GM12864 (cell line): ENCODE measurements around the gene SOX18.

Experiments
- DNase-seq: peaks from one replicate; pipeline ENCODE4 v3.0.0-alpha.2; 2011; ENCODE audit warnings: low read depth
- H3K4me3 ChIP-seq: 2 replicates; pipeline ENCODE4 v1.5.1; 2011; ENCODE audit warnings: mild to moderate bottlenecking, low read depth, low read length, control low read depth
- CTCF ChIP-seq: IDR thresholded peaks from 2 replicates; pipeline ENCODE4 v1.5.1; 2011; ENCODE audit warnings: low read depth, mild to moderate bottlenecking, moderate library complexity, low read length, control low read depth, inconsistent platforms; ENCODE audit errors: missing control alignments

Gene SOX18

GRCh38 chr20:64039293-64040160 lies 9.9 kb downstream of the SOX18 start:
- no peak for DNase-seq
- peak overlapping the region; percentile 47 for H3K4me3 ChIP-seq
- TF ChIP-seq CTCF = no peak

GRCh38 chr20:64038565-64039292 lies 10.7 kb downstream of the SOX18 start:
- peak; percentile 72 for TF ChIP-seq CTCF
- DNase-seq = peak; percentile 44
- peak overlapping the region; percentile 47 for H3K4me3 ChIP-seq

GRCh38 chr20:64038224-64038564 lies 11.2 kb downstream of the SOX18 start:
- no peak for TF ChIP-seq CTCF
- peak overlapping the region; percentile 47 for H3K4me3 ChIP-seq
- no peak for DNase-seq

- peak overlapping the region; percentile 47 for H3K4me3 ChIP-seq
- no peak for TF ChIP-seq CTCF
- DNase-seq = no peak
Measured at GRCh38 chr20:64037498-64038213, 11.8 kb downstream of the SOX18 start.

GRCh38 chr20:64037199-64037497 lies 12.3 kb downstream of the SOX18 start:
- TF ChIP-seq CTCF = no peak
- H3K4me3 ChIP-seq = no peak overlapping the region
- DNase-seq = no peak

GRCh38 chr20:64036346-64037198 lies 12.9 kb downstream of the SOX18 start:
- TF ChIP-seq CTCF = no peak
- no peak overlapping the region for H3K4me3 ChIP-seq
- no peak for DNase-seq
